GM12878 (cell line): ENCODE data around the gene MEGF9. TPM values are rescaled to one million over a fixed set of nuclear protein-coding genes. Genes with fewer than 3 reads are reported as not detected.

Experiments
- ATAC-seq: fragments of 200-7000 bp; cut with Tn5 transposase; 3 replicates; pipeline ENCODE4 v1.9.1; 2020; ENCODE audit warnings: mild to moderate bottlenecking, moderate library complexity
- BruUV-seq: library from RNA; stranded (reverse); fragments of 400-500 nt; replicated peaks from 2 replicates; lab custom pipeline; 2021; lab: Mats Ljungman, UMichigan
- CTCF ChIA-PET: fragments of 300-600 bp; sonication (Branson Sonifier 250); formaldehyde crosslinking; extraction: SDS; loops from one replicate; lab custom pipeline; 2021; ENCODE audit warnings: inconsistent platforms; lab: Yijun Ruan, JAX
- POLR2A ChIA-PET: fragments of 350-600 bp; formaldehyde crosslinking; extraction: SDS; loops from one replicate; lab custom pipeline; 2021; ENCODE audit warnings: inconsistent platforms; lab: Charles Lee
- RAD21 ChIA-PET: fragments of 300-600 bp; sonication (Branson Sonifier 250); formaldehyde crosslinking; loops from one replicate; lab custom pipeline; 2023; ENCODE audit warnings: antibody characterized with exemption; ENCODE audit not compliant: unreplicated experiment; lab: Charles Lee
- SMC1A ChIA-PET: fragments of 300-600 bp; sonication (Branson Sonifier 250); formaldehyde crosslinking; loops from one replicate; lab custom pipeline; 2023; ENCODE audit not compliant: unreplicated experiment, uncharacterized antibody; lab: Charles Lee
- DNase-seq: peaks from one replicate; pipeline ENCODE4 v3.0.0-alpha.2; 2011; ENCODE audit warnings: low read depth, low spot score
- FAIRE-seq: peaks from 3 replicates; lab custom pipeline; 2011; peaks lifted over from hg19 to GRCh38; lab: Jason Lieb, UNC
- H2AFZ ChIP-seq: 2 replicates; pipeline ENCODE4 v1.6.0; 2011; ENCODE audit warnings: low read depth, low read length, control low read depth; ENCODE audit not compliant: control insufficient read depth
- H3K27ac ChIP-seq: 2 replicates; pipeline ENCODE4 v1.5.1; 2011; ENCODE audit warnings: control low read depth; ENCODE audit not compliant: control insufficient read depth, insufficient read depth
- H3K27me3 ChIP-seq, 2 experiments: replicated peaks in 1 of 2; 2 replicates each; pipeline versions ENCODE4 v1.6.0 to v1.6.1; 2011; ENCODE audit warnings: low read length in 1 of 2; ENCODE audit not compliant: control insufficient read depth in 2 of 2, insufficient read depth in 2 of 2
- H3K36me3 ChIP-seq, 2 experiments: 2 replicates each; pipeline ENCODE4 v1.5.1; 2011; ENCODE audit warnings: low read length in 1 of 2; ENCODE audit not compliant: control insufficient read depth in 2 of 2, insufficient read depth in 2 of 2
- H3K4me1 ChIP-seq: 2 replicates; pipeline ENCODE4 v1.6.1; 2011; ENCODE audit warnings: mild to moderate bottlenecking, low read length, moderate library complexity, mixed read lengths; ENCODE audit not compliant: control insufficient read depth, insufficient read depth
- H3K4me2 ChIP-seq: 2 replicates; pipeline ENCODE4 v1.6.0; 2011; ENCODE audit warnings: control low read depth; ENCODE audit not compliant: control insufficient read depth, insufficient read depth
- H3K4me3 ChIP-seq: fragments of 200-600 bp; sonication (generic); 2 replicates; pipeline ENCODE4 v1.5.1; 2016
- H3K79me2 ChIP-seq: 2 replicates; pipeline ENCODE4 v1.6.0; 2011; ENCODE audit warnings: low read length; ENCODE audit not compliant: control insufficient read depth, insufficient read depth
- H3K9ac ChIP-seq: 2 replicates; pipeline ENCODE4 v1.8.0; 2011; ENCODE audit warnings: low read length, control low read depth, mixed read lengths; ENCODE audit not compliant: control insufficient read depth, insufficient read depth
- H3K9me3 ChIP-seq: replicated peaks from 3 replicates; pipeline ENCODE4 v1.5.1; 2011; ENCODE audit warnings: mild to moderate bottlenecking, low read length; ENCODE audit not compliant: control insufficient read depth, insufficient read depth
- H4K20me1 ChIP-seq: 2 replicates; pipeline ENCODE4 v1.6.0; 2011; ENCODE audit not compliant: control insufficient read depth, insufficient read depth
- CEBPB ChIP-seq, 2 experiments: fragments of 150-350 bp in 1 of 2; IDR thresholded peaks; 2 replicates each; pipeline ENCODE4 v1.6.1; 2012 to 2014; ENCODE audit warnings: low read depth in 2 of 2, low read length in 2 of 2, borderline replicate concordance in 1 of 2, inconsistent platforms in 1 of 2
- DPF2 ChIP-seq: fragments of 450-650 bp; IDR thresholded peaks from 2 replicates; pipeline ENCODE4 v1.6.1; 2017; ENCODE audit warnings: mild to moderate bottlenecking
- E4F1 ChIP-seq: fragments of 450-650 bp; IDR thresholded peaks from 2 replicates; pipeline ENCODE4 v1.6.1; 2018; ENCODE audit warnings: borderline replicate concordance, mild to moderate bottlenecking; ENCODE audit not compliant: partially characterized antibody
- HDGF ChIP-seq: fragments of 450-650 bp; IDR thresholded peaks from 2 replicates; pipeline ENCODE4 v1.6.1; 2016; ENCODE audit warnings: antibody characterized with exemption
- RAD21 ChIP-seq: IDR thresholded peaks from 2 replicates; pipeline ENCODE4 v1.6.1; 2011; ENCODE audit warnings: mild to moderate bottlenecking, low read depth, low read length, moderate library complexity; ENCODE audit not compliant: insufficient read depth
- ZNF592 ChIP-seq: fragments of 450-650 bp; IDR thresholded peaks from 2 replicates; pipeline ENCODE4 v1.6.1; 2017; ENCODE audit warnings: mild to moderate bottlenecking, moderate library complexity
- WGBS: methylation state at CpG from one replicate; pipeline ENCODE4 v1.1.6; 2016; ENCODE audit warnings: low lambda C conversion rate; ENCODE audit not compliant: insufficient replicate concordance, insufficient coverage; ENCODE audit errors: missing lambda C conversion rate; 5-methylcytosine and 5-hydroxymethylcytosine counted together
- in situ Hi-C: fragments of 300-500 bp; cut with MboI; formaldehyde crosslinking; loops from 9 replicates; pipeline ENCODE4 v1.14.3; 2018; ENCODE audit warnings: mixed read lengths
- intact Hi-C: fragments of 100-400 bp; cut with micrococcal nuclease; formaldehyde crosslinking; loops from one replicate; pipeline ENCODE4 v1.14.2; 2022; ENCODE audit not compliant: unreplicated experiment
- polyA plus RNA-seq, 11 experiments: library from polyadenylated mRNA; depleted of rRNA in 4 of 11; unstranded in 6 of 11; stranded (reverse) in 5 of 11; fragments of >200 nt; fragmentation: Nextera tagmentation in 4 of 11; fragmentation: Illumina TruSeq in 1 of 11; extraction: Ambion mirVana in 4 of 11; extraction: Trizol in 1 of 11; gene quantifications; 1 replicate in 1 of 11; 2 replicates in 10 of 11; pipeline versions ENCODE4 v1.2.1 to v1.2.3, GENCODE V29; 2011 to 2016; ENCODE audit warnings: inconsistent platforms in 2 of 11, missing spikeins in 2 of 11, low read depth in 1 of 11
- total RNA-seq, 4 experiments: library from RNA; depleted of rRNA in 3 of 4; stranded (reverse); fragments of >200 nt in 3 of 4; fragmentation: Illumina TruSeq in 1 of 4; extraction: Trizol in 1 of 4; gene quantifications; 2 replicates each; pipeline versions ENCODE4 v1.2.1 to v1.2.3, GENCODE V29; 2013 to 2021
- TF ChIP-seq, protein P1 (sequence below): IDR thresholded peaks from 2 replicates; pipeline ENCODE4 v1.6.1; 2011; ENCODE audit warnings: borderline replicate concordance, low read depth, mild to moderate bottlenecking, moderate library complexity, mixed read lengths, low read length; ENCODE audit not compliant: insufficient read depth; ENCODE audit errors: extremely low read length
- TF ChIP-seq, protein P2 (sequence below): fragments of 450-650 bp; conservative IDR thresholded peaks from 2 replicates; pipeline ENCODE4 v1.6.1; 2017; ENCODE audit warnings: mild to moderate bottlenecking, moderate library complexity

The MEGF9 gene
- total and polyA plus RNA-seq, 10 of the 15 experiments (the other 5 are each of a cell fraction or from before 2014, with no cell fraction given): 0.71 to 5.1 (median 2.6) TPM

GRCh38 chr9:120720404-120720803 is 6.1 kb upstream of the MEGF9 start (continued):
- TF ChIP-seq ZNF592: no peak

DNA sequence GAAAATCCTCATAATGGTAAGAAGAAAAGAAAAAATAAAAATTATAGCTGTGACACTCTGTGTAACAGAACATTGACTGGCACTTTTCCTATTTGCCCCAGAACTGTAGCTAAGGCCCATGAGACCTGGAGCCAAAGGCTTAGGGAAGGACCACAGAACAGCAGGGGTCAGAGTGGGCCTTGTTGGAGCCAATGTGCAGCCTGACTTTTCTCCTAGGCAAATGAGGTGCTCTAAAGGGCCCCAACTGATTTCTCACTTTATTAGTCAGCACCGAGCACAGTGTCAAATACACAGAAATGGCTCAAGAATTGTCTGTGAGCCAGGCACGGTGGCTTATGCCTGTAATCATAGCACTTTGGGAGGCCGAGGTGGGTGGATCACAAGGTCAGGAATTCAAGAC is 4.0 kb upstream of the MEGF9 start:
- SMC1A ChIA-PET: interaction anchor here (1.4 kb wide), 1 partner anchor 12 kb away, joined by 4 read pairs; no protein-coding TSS in a partner anchor
- no TSS peak for BruUV-seq

More for the DNA sequence above, 4.0 kb upstream of the MEGF9 start:
- ATAC-seq: no peak
- Histone ChIP-seq H4K20me1 (no peaks in the 10 kb centered on the region), H3K36me3 (no peaks in the 10 kb centered on the region), H3K9ac (no peak overlapping the region), H3K27ac (no peak overlapping the region), H3K79me2 (no peaks in the 10 kb centered on the region), H2AFZ (no peak overlapping the region; the same call in 1 of the 2 replicates), H3K27me3 (no peaks in the 10 kb centered on the region; a peak in 1 of 4 replicates), H3K4me2 (no peak overlapping the region), H3K4me1 (peaks cover 4% of the 10 kb centered on the region), H3K9me3 (no peaks in the 10 kb centered on the region; the same call in 2 of the 3 replicates), H3K4me3 (no peak overlapping the region)
- intact Hi-C loops (no loop called here), in situ Hi-C loops (no loop called here)
- POLR2A ChIA-PET: no interaction called here
- CTCF ChIA-PET: interaction anchor here (0.8 kb wide), 1 partner anchor 21 kb away, joined by 3 read pairs; no protein-coding TSS in a partner anchor
- no peak for DNase-seq
- FAIRE-seq: peak; percentile 56
- 41% methylated on average over 3 of the region's 3 CpGs for WGBS
- TF ChIP-seq E4F1: no peak
- no peak for TF ChIP-seq DPF2
- TF ChIP-seq, protein P1, sequence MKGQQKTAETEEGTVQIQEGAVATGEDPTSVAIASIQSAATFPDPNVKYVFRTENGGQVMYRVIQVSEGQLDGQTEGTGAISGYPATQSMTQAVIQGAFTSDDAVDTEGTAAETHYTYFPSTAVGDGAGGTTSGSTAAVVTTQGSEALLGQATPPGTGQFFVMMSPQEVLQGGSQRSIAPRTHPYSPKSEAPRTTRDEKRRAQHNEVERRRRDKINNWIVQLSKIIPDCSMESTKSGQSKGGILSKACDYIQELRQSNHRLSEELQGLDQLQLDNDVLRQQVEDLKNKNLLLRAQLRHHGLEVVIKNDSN: no peak
- no peak for TF ChIP-seq CEBPB (IDR thresholded peaks at IDR 0.05; ENCODE audit: borderline replicate concordance in 1 of 2, low read depth in 2 of 2, low read length in 2 of 2)
- TF ChIP-seq RAD21: 0 out of 2 replicates have a peak, but pooled peaks have one; percentile 4
- TF ChIP-seq, protein P2, sequence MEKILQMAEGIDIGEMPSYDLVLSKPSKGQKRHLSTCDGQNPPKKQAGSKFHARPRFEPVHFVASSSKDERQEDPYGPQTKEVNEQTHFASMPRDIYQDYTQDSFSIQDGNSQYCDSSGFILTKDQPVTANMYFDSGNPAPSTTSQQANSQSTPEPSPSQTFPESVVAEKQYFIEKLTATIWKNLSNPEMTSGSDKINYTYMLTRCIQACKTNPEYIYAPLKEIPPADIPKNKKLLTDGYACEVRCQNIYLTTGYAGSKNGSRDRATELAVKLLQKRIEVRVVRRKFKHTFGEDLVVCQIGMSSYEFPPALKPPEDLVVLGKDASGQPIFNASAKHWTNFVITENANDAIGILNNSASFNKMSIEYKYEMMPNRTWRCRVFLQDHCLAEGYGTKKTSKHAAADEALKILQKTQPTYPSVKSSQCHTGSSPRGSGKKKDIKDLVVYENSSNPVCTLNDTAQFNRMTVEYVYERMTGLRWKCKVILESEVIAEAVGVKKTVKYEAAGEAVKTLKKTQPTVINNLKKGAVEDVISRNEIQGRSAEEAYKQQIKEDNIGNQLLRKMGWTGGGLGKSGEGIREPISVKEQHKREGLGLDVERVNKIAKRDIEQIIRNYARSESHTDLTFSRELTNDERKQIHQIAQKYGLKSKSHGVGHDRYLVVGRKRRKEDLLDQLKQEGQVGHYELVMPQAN: no peak
- TF ChIP-seq HDGF: no peak
- RAD21 ChIA-PET: no interaction called here
